Measurements from ENCODE around the gene CALM3. TPM values are rescaled to one million over a fixed set of nuclear protein-coding genes. Genes with fewer than 3 reads are reported as not detected.

The CALM3 gene
- total RNA-seq, 4 donors from 2014 or later = 112 to 189 (median 132) TPM

DNA sequence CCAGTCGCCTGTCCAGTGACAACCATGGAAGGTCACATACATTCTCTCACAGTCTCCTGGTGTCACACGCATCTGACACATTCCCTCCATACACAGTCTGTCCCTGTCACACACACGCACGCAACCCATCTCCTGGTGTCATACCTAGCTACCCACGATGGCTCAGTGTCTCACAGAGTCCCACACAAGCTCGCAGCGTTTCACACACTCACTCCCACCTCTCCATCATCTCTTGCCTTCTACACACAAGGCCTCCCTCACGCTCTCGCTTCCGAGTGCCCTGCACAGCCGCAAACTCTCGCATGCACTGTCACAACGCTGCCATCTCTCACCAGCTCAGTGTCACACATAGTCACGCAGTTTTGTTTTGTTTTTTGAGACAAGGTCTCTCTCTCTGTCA lies 36.1 kb downstream of the CALM3 start:
- DNase-seq (ENCODE audit: low spot score) = no peak
- ATAC-seq (ENCODE audit: low FRiP score) = no peak
- TF ChIP-seq CTCF (IDR thresholded peaks at IDR 0.05) = no peak

DNA sequence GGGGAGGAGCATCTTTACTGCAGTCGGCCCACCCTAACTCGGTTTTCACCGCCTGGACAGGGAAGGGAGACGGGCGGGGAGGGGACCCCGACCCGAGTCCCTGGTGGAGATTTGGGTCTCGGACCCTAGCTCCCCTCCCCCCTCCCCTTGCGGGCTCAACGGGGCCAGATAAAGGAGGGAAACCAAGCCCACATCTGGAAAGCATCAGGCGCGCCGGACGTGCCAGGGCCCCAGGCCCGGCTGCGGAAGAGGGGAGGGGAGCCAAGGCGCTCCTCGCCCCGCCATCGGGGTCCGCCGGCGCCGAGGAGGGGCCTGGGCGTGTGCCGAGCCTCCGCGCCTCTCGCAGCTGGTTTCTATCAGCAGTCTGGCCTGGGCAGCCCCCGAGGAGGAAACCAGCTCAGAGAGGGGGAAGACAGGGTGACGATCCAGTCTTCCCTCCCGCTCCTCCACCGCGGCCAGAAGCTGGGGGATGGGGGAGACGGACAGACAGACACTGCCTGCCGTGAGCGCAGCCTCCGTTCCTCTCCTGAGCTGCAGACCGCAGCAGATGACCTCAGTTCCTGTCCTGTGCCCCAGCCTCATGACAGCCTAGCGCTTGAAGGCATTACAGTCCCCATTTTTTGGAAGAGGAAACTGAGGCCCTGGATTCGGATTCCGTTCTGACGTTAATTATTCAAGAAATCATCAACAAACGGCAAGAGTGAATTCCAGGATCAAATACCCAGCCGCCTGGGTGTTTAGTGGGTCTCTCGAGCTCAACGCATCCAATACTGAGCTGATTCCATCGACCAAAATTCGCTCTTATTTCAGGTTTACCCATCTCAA lies 38.4 kb downstream of the CALM3 start:
- DNase-seq (ENCODE audit: low spot score) (no peak), ATAC-seq (ENCODE audit: low FRiP score) (peak; percentile 20)
- TF ChIP-seq CTCF (IDR thresholded peaks at IDR 0.05) = no peak

GRCh38 chr19:46640656-46641055 lies 39.5 kb downstream of the CALM3 start:
- no peak for TF ChIP-seq CTCF (IDR thresholded peaks at IDR 0.05)
- no peak for DNase-seq (ENCODE audit: low spot score)

DNA sequence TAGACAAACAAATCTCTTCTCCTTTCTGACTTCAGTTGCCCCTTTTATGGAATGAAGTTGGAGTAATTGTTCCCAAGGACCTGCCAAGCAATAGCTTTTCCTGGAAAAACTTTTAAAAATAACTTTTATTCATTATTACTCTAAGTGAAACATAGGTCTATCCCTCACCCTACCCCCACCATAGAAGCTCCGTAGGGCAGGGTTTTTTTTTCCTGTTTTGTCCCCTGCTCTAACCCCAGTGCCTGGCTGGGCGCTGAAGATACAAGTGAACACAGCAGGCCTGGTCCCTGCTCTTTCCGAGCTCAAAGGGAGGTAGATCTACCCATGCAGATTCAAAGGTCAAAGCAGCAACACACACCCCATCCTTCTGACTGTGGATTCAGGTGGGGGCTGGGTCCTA lies 43.6 kb downstream of the CALM3 start:
- no peak for TF ChIP-seq CTCF (IDR thresholded peaks at IDR 0.05)
- ATAC-seq (ENCODE audit: low FRiP score) = no peak
- DNase-seq (ENCODE audit: low spot score) = no peak

More at GRCh38 chr19:46640656-46641055, 39.5 kb downstream of the CALM3 start:
- no peak for ATAC-seq (ENCODE audit: low FRiP score)

GRCh38 chr19:46646402-46646801 lies 45.3 kb downstream of the CALM3 start:
- ATAC-seq (ENCODE audit: low FRiP score) (no peak), DNase-seq (ENCODE audit: low spot score) (no peak)
- TF ChIP-seq CTCF (IDR thresholded peaks at IDR 0.05) = no peak

DNA sequence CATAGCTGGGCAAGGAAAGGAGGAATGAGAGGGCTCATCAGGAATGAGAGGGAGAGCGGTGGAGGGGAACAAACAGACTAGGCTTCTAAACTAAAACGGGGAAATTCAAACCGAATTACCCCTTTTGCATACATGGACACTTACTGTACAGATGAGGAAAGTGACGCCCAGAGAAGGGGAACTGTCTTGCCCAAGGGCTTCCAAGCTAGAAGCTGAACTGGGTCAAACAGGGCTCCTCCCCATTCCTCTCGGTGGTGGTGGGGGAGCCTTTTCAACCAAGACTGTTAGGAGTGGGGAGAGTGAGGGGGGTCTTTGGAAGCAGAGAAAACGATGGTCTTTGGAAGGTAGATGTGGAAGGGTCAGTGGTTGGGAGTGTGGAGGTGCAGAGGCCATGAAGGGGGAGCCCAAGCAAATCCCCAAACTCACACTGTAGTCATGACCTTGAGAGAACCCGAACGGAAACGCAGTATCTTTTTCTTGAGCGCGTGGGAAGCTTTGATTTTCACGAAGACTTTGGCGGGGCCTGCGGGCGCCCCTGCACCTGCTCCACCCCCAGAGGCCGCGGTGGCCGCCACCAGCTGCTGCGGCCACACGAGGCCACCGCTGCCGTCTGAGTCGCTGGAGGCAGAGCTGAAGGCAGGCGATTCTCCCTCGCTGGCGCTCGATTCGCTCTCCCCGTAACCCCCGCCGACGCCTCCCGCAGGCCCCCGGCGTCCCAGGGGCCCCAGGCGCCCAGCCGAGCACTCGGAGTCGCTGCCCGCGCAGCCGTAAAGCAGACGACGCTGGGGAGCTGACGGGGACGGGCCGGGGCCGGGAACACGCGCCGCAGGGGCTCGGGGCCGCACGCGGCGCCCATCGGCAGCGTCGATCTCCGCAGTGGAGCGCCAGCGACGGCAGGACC lies 47.2 kb downstream of the CALM3 start:
- no peak for ATAC-seq (ENCODE audit: low FRiP score)
- no peak for DNase-seq (ENCODE audit: low spot score)
- no peak for TF ChIP-seq CTCF (IDR thresholded peaks at IDR 0.05)
